ENCODE results near the gene ROMO1.
A peak's percentile ranks its signal among the peaks of the same experiment; 100 is the strongest.
"Not testable (repeated sequence)": the region's sequence is repeated elsewhere in the genome, so short reads cannot be mapped to it uniquely, and the experiment has no call there.

ROMO1 gene

DNA sequence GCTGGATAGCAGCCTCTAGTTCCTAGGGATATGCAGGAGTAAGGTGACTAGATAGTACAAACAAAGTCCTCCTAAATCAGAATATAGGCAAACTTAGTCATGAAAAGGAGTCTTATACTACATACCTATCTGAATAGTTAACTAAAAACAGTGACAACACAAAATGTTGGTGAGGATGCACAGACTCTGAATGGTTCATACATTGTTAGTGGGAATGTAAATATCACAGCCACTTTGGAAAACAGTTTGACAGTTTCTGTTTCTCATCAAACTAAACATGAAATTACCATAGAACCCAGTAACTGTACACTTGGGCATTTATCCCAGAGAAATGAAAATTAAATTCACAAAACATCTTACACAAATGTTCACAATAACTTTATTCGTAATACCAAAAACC, 17.2 kb upstream of the ROMO1 start:
- DNase-seq = no peak

- not testable (repeated sequence) for DNase-seq
These were observed 13.8 kb upstream of the ROMO1 start for GRCh38 chr20:35685368-35685767.

- peak; percentile 53 for DNase-seq
These were observed 12.3 kb upstream of the ROMO1 start for GRCh38 chr20:35686872-35687271.

GRCh38 chr20:35690265-35690664, 8.9 kb upstream of the ROMO1 start:
- DNase-seq = peak; percentile 11

DNA sequence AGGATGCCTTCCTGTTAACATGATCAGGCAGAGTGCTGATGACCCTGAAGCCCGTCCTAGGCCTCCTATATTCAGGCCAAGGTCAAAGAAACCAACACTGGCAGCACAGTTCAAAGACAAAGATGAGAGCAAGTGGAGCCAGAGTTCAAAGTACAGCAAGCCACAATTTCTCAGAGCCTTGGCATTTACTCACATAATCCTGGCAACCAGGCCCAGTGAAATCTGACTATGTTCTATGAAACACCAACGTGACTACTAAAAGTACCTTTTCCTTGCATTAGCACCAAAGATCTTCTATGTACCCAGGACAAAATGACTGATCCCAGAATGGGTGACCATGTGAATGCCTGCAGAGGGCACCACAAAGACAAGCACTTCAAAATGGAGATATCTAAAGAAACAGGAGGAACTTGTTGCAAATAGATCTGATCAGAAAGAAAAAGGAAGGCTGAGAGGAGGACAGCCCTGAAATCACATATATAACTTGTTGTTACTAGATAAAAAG, 3.9 kb upstream of the ROMO1 start:
- DNase-seq = peak; percentile 21

GRCh38 chr20:35695978-35696377, 3.2 kb upstream of the ROMO1 start:
- DNase-seq = peak; percentile 9

DNA sequence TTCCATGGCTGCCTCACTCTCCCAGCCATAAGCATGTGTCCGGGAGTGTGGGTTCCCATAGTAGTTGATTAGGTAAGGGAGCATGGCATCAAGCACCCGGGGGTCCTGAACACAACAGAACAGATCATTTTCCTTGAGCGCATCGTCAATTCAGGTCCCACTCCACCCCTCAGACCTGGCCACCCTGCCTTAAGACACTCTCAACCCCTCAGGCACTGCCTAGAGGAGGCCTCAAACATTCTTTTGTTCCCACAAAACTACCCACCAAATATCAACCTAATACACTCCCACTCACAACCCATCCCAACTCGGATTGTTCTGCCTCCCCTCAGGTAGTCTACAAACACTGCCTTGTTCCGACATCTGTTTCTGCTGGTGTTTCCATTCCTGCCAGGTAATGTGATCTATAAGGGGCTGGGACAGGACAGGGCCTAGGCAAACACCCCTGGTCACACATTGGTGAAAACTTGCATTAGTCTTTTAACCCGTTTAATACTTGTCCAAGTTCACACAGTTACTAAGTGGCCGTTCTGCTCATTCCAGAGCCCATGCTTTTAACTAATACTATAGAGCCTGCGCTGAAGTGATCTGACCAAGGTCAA, 1.4 kb upstream of the ROMO1 start:
- peak; percentile 49 for DNase-seq

- DNase-seq = peak; percentile 65
These were observed 693 bp upstream of the ROMO1 start for GRCh38 chr20:35698298-35699126.

GRCh38 chr20:35699957-35700624, 886 bp downstream of the ROMO1 start:
- peak; percentile 21 for DNase-seq

GRCh38 chr20:35700625-35701148, 1.5 kb downstream of the ROMO1 start:
- DNase-seq = peak; percentile 54

- peak; percentile 59 for DNase-seq
These were observed 3.0 kb downstream of the ROMO1 start for GRCh38 chr20:35702051-35702823.

DNA sequence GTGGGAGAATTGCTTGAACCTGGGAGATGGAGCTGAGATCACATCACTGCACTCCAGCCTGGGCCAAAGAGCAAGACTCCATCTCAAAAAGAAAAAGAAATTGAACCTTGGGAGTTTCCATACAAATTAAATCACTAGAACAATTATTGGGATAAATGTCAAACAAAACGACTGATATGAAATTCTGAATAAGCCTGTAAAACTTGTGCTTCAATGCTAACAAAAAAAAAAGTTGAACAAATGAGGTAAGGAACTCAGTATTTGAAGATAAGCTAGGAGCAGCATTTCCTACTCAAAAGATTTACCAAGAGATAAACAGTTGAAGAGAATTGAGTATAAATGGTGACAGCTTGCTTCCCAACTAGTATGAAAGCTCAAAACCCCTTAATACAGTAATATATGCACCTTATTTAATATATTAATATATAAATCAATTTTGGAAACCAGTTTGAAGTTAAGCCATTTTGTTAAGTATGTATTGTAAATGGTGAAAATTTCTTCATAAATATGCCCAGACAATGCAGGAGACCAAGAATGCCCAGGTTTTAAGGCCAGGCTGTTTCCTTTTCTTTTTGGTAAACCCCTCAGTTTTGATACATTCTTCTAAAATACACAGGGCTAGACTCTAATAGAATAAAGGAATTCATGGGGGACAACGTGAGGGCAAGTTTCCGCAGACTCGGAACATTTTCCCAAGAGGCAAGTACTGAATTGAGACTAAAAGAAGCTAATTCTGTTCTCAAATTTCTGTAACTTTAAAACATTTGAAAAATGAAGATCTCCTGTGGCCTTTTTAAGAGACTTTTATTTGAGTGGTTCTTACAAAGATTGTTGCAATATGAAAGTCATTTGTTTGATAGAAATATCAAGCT, 3.9 kb downstream of the ROMO1 start:
- DNase-seq = peak; percentile 1

GRCh38 chr20:35704514-35705261, 5.5 kb downstream of the ROMO1 start:
- DNase-seq = no peak

DNA sequence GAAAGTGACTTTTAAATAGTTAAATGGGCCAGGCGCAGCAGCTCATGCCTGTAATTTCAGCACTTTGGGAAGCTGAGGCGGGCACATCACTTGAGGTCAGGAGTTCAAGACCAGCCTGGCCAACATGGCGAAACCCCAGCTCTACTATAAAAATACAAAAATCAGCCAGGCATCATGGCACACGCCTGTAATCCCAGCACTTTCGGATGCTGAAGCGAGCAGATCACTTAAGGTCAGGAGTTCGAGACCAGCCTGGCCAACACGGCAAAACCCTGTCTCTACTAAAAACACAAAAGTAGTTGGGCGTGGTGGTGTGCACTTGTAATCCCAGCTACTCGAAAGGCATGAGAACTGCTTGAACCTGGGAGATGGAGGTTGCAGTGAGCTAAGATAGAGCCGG, 6.7 kb downstream of the ROMO1 start:
- peak; percentile 52 for DNase-seq

DNA sequence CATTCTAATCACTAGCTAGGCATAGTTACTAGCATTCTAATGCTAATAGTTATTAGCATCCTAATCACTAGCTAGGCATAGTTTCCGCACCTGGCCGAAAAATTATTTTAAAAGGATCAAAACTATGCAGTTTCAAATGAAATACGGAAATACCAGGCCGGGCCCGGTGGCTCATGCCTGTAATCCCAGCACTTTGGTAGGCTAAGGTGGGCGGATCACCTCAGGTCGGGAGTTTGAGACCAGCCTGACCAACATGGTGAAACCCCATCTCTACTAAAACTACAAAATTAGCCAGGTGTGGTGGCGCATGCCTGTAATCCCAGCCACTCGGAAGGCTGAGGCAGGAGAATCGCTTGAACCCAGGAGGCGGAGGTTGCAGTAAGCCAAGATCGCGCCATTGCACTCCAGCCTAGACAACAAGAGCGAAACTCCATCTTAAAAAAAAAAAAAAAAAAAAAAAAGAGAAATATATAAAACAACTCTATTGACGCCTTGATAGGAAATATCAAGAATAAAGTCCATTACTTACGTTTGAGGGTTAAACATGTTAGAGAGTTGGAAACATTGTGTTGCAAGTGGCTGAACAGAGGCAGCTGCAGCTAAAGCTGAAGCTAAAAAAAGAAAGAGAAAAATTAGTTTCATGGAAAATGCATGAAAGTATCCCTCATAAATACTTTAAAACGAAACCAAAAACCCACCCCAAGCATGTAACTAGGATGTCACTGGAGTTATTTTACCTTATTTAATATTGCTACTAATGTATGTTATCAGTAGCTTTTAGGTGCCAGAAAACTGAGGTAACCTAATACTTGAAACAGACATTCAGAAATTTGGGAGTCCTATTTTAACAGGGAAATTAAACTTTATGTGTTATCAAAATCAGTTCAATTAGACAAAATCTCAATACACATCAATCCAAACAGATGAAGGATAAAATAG, 7.7 kb downstream of the ROMO1 start:
- peak; percentile 38 for DNase-seq

DNA sequence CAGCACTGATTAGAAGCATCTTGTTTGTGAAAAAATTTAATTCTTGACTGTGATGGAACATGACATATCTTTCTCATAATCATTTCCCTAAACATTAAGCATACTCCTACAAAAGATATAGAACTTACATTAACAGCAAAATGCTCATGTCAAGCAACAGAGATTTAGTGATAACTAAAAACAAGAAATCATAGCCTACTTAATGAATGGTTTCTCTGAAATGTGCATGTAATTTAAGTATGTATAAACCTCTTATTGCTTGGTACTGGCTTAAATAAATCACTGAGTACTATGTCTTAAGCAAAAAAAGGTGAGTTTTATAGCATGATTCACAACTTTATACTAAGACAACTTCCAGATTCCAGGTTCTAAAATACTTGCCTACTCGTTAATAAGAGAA, 9.3 kb downstream of the ROMO1 start:
- no peak for DNase-seq

DNA sequence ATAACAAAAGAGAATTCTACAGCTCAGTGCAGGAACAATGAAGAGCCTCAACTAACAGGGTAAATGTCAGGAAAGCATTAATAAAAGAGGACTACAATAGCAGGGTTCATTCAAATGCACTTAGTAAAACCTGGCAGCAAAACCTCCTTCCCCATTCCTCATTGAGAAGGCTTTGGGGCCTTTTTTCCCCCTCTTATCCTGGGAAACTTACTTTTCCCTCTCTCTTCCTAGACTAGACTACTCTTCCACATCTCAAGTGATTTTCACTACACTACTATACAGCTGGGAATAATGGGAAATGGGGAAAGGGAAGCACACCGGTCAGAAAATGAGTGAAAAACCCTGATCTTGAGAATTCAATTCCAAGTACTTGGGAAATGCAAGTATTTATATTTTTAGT, 10.1 kb downstream of the ROMO1 start:
- no peak for DNase-seq

GRCh38 chr20:35710039-35710438, 10.8 kb downstream of the ROMO1 start:
- DNase-seq = peak; percentile 15

DNA sequence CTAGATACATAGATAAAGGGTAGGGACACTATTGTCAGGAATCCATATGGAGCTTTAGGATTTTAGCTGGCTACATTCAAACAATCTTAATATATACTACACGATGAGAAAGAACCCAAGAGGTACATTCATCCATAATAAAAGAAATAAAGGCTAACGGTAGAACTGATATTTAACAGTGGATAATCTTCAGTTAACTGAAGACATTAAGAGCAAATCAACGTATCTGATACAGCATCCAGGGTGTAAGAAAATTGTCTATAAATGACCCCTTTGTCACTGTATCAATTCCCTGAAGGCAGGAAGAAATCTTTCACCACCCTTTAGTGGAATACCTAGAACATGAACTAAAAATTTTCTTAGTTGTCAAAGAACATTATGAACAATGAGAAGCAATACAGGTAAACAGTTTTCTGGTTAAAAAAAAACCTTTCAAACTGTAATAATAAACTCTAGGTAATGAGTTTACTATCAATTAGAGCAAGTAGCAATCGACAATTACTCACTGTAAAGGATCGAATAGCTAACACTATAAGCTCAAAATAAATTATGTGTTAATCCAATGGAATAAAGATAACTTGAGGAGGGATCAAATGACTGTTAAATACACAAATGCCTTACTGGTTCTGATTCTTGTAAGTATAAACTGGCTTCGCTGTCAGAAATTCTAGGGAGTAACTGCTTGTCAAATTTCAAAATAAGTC, 11.8 kb downstream of the ROMO1 start:
- no peak for DNase-seq
